GM13976 (cell line): ENCODE results near the gene RBM46.

Source experiments
- DNase-seq: peaks from one replicate; pipeline ENCODE4 v3.0.0; 2012; ENCODE audit warnings: low spot score
- CTCF ChIP-seq: IDR thresholded peaks from 2 replicates; pipeline ENCODE4 v1.5.1; 2012; ENCODE audit warnings: borderline replicate concordance, mild to moderate bottlenecking; ENCODE audit not compliant: insufficient read depth; ENCODE audit errors: extremely low read depth, missing control alignments, control extremely low read depth
- in situ Hi-C: fragments of 300-500 bp; cut with MboI; formaldehyde crosslinking; loops from one replicate; pipeline ENCODE4 v1.12.0; 2022; ENCODE audit warnings: low sequenced_read_pairs, mixed read lengths, inconsistent platforms; ENCODE audit not compliant: unreplicated experiment

RBM46 gene

GRCh38 chr4:154781126-154781982 is at the start of gene RBM46:
Gene RBM46 (plus strand): TSS chr4:154781272. CDS start chr4:154796753, 15,481 bp downstream.
- TF ChIP-seq CTCF = no peak
- peak; percentile 9 for DNase-seq
- in situ Hi-C loops = no loop called here

- no peak for TF ChIP-seq CTCF
- in situ Hi-C loops = no loop called here
- no peak for DNase-seq
These were observed 49.3 kb upstream of the RBM46 start for GRCh38 chr4:154731756-154732155.

GRCh38 chr4:154732669-154733068 is 48.4 kb upstream of the RBM46 start:
- no peak for DNase-seq
- in situ Hi-C loops = no loop called here
- TF ChIP-seq CTCF = no peak

- no peak for DNase-seq
- in situ Hi-C loops = no loop called here
- TF ChIP-seq CTCF = no peak
These were observed 44.3 kb upstream of the RBM46 start for GRCh38 chr4:154736770-154737169.

- DNase-seq = no peak
- TF ChIP-seq CTCF = no peak
- in situ Hi-C loops = no loop called here
These were observed 42.6 kb upstream of the RBM46 start for GRCh38 chr4:154738426-154738825.

- in situ Hi-C loops = no loop called here
- no peak for TF ChIP-seq CTCF
- no peak for DNase-seq
These were observed 42.0 kb upstream of the RBM46 start for GRCh38 chr4:154739111-154739510.
